ENCODE results near the gene HSPBP1. TPM values are rescaled to one million over a fixed set of nuclear protein-coding genes. Genes with fewer than 3 reads are reported as not detected.

The HSPBP1 gene
- total and polyA plus RNA-seq, 2 of the 13 experiments (the other 11 are each of a cell fraction or from before 2014, with no cell fraction given), result 22.3 to 33.7 TPM

DNA sequence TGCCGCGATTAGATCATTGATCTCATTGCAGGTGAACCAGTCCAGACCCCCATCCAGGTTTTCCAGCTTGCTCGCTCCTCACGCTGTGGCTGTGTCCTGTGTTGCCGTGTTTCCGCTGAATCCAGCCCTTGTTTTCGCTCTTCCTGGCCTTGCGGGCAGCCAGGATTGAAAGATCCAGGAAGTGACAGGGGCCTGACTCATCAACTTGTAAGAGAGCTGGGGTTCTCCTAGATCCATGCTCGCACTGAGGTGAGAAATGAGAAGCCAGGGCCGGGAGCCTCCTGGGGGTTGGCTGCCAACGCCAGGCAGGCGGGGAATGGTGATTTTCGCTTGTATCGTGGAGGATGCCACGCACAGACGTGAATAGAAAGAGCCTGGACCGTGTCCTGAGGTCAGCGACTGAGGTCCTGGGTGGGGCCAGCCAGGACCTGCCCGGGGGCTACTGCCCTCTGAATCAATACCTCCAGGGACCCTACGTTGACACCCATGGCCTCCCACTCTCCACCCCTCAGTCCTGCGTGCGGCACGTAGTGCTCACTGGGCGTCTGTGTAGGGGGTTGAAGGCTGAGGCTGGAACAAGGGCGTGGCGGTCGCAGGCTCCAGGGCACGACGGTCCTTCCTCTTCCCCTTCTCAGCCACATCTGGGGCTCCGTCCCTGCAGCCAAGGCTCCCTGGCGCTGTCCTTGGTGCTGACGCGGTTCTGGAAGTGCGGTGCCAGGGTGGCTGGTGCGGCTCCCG lies 63.3 kb downstream of the HSPBP1 start (continued):
- TF ChIP-seq, protein P1, sequence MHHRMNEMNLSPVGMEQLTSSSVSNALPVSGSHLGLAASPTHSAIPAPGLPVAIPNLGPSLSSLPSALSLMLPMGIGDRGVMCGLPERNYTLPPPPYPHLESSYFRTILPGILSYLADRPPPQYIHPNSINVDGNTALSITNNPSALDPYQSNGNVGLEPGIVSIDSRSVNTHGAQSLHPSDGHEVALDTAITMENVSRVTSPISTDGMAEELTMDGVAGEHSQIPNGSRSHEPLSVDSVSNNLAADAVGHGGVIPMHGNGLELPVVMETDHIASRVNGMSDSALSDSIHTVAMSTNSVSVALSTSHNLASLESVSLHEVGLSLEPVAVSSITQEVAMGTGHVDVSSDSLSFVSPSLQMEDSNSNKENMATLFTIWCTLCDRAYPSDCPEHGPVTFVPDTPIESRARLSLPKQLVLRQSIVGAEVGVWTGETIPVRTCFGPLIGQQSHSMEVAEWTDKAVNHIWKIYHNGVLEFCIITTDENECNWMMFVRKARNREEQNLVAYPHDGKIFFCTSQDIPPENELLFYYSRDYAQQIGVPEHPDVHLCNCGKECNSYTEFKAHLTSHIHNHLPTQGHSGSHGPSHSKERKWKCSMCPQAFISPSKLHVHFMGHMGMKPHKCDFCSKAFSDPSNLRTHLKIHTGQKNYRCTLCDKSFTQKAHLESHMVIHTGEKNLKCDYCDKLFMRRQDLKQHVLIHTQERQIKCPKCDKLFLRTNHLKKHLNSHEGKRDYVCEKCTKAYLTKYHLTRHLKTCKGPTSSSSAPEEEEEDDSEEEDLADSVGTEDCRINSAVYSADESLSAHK (CRISPR knock-in tag; IDR thresholded peaks at IDR 0.05; ENCODE audit: borderline replicate concordance), result peak; percentile 92; the same call in 1 of the 2 replicates
- TF ChIP-seq ZNF256 (CRISPR knock-in tag; conservative IDR thresholded peaks at IDR 0.05), result peak; percentile 98
- TF ChIP-seq ZKSCAN1 (IDR thresholded peaks at IDR 0.05; ENCODE audit: low read length), result peak; percentile 79
- peak; percentile 22; the same call in 1 of the 2 replicates for TF ChIP-seq REPIN1 (CRISPR knock-in tag; IDR thresholded peaks at IDR 0.05; ENCODE audit: borderline replicate concordance, low read depth)
- TF ChIP-seq TSC22D2 (CRISPR knock-in tag; IDR thresholded peaks at IDR 0.05; ENCODE audit: borderline replicate concordance), result peak; percentile 99
- peak; percentile 73; the same call in 1 of the 2 replicates for TF ChIP-seq SP4 (CRISPR knock-in tag; IDR thresholded peaks at IDR 0.05)
- peak; percentile 69 for TF ChIP-seq ZBTB7B (CRISPR knock-in tag; IDR thresholded peaks at IDR 0.05)
- peak; percentile 85 for TF ChIP-seq YY1 (IDR thresholded peaks at IDR 0.05; ENCODE audit: insufficient read depth, insufficient replicate concordance, low read depth, low read length)
- 0 out of 2 replicates have a peak, but pooled peaks have one; percentile 77 for TF ChIP-seq ZNF468 (CRISPR knock-in tag; IDR thresholded peaks at IDR 0.05)
- TF ChIP-seq ZSCAN30 (CRISPR knock-in tag; IDR thresholded peaks at IDR 0.05), result peak; percentile 98
- no peak for TF ChIP-seq NR3C1 (CRISPR knock-in tag; IDR thresholded peaks at IDR 0.05)
- TF ChIP-seq, protein P2, sequence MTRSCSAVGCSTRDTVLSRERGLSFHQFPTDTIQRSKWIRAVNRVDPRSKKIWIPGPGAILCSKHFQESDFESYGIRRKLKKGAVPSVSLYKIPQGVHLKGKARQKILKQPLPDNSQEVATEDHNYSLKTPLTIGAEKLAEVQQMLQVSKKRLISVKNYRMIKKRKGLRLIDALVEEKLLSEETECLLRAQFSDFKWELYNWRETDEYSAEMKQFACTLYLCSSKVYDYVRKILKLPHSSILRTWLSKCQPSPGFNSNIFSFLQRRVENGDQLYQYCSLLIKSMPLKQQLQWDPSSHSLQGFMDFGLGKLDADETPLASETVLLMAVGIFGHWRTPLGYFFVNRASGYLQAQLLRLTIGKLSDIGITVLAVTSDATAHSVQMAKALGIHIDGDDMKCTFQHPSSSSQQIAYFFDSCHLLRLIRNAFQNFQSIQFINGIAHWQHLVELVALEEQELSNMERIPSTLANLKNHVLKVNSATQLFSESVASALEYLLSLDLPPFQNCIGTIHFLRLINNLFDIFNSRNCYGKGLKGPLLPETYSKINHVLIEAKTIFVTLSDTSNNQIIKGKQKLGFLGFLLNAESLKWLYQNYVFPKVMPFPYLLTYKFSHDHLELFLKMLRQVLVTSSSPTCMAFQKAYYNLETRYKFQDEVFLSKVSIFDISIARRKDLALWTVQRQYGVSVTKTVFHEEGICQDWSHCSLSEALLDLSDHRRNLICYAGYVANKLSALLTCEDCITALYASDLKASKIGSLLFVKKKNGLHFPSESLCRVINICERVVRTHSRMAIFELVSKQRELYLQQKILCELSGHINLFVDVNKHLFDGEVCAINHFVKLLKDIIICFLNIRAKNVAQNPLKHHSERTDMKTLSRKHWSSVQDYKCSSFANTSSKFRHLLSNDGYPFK (CRISPR knock-in tag; IDR thresholded peaks at IDR 0.05; ENCODE audit: borderline replicate concordance), result peak; percentile 79; the same call in 1 of the 2 replicates
- TF ChIP-seq AKAP8 (CRISPR knock-in tag; IDR thresholded peaks at IDR 0.05), result peak; percentile 40; the same call in 1 of the 2 replicates
- TF ChIP-seq, protein P3, sequence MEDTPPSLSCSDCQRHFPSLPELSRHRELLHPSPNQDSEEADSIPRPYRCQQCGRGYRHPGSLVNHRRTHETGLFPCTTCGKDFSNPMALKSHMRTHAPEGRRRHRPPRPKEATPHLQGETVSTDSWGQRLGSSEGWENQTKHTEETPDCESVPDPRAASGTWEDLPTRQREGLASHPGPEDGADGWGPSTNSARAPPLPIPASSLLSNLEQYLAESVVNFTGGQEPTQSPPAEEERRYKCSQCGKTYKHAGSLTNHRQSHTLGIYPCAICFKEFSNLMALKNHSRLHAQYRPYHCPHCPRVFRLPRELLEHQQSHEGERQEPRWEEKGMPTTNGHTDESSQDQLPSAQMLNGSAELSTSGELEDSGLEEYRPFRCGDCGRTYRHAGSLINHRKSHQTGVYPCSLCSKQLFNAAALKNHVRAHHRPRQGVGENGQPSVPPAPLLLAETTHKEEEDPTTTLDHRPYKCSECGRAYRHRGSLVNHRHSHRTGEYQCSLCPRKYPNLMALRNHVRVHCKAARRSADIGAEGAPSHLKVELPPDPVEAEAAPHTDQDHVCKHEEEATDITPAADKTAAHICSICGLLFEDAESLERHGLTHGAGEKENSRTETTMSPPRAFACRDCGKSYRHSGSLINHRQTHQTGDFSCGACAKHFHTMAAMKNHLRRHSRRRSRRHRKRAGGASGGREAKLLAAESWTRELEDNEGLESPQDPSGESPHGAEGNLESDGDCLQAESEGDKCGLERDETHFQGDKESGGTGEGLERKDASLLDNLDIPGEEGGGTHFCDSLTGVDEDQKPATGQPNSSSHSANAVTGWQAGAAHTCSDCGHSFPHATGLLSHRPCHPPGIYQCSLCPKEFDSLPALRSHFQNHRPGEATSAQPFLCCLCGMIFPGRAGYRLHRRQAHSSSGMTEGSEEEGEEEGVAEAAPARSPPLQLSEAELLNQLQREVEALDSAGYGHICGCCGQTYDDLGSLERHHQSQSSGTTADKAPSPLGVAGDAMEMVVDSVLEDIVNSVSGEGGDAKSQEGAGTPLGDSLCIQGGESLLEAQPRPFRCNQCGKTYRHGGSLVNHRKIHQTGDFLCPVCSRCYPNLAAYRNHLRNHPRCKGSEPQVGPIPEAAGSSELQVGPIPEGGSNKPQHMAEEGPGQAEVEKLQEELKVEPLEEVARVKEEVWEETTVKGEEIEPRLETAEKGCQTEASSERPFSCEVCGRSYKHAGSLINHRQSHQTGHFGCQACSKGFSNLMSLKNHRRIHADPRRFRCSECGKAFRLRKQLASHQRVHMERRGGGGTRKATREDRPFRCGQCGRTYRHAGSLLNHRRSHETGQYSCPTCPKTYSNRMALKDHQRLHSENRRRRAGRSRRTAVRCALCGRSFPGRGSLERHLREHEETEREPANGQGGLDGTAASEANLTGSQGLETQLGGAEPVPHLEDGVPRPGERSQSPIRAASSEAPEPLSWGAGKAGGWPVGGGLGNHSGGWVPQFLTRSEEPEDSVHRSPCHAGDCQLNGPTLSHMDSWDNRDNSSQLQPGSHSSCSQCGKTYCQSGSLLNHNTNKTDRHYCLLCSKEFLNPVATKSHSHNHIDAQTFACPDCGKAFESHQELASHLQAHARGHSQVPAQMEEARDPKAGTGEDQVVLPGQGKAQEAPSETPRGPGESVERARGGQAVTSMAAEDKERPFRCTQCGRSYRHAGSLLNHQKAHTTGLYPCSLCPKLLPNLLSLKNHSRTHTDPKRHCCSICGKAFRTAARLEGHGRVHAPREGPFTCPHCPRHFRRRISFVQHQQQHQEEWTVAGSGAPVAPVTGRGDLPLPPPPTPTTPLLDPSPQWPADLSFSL (CRISPR knock-in tag; IDR thresholded peaks at IDR 0.05), result peak; percentile 66
- TF ChIP-seq ZNF670 (CRISPR knock-in tag; IDR thresholded peaks at IDR 0.05; ENCODE audit: borderline replicate concordance), result peak; percentile 27; the same call in 1 of the 2 replicates
- TF ChIP-seq JARID2 (CRISPR knock-in tag; IDR thresholded peaks at IDR 0.05; ENCODE audit: insufficient replicate concordance), result peak; percentile 97
- no peak for TF ChIP-seq ARNTL (CRISPR knock-in tag; IDR thresholded peaks at IDR 0.05)

All from HepG2 (cell line).